Nephron progenitor cell (in vitro differentiated cells): ENCODE measurements around the gene MAU2.

Source experiments
- DNase-seq: peaks from one replicate; pipeline ENCODE4 v3.0.0; 2021
- H3K27ac Mint-ChIP-seq: 2 replicates; pipeline ENCODE4 v1.8.0; 2021; ENCODE audit warnings: mild to moderate bottlenecking, moderate library complexity, mixed read lengths
- H3K27me3 Mint-ChIP-seq: 2 replicates; pipeline ENCODE4 v1.8.0; 2021; ENCODE audit warnings: mild to moderate bottlenecking, low read depth, mixed read lengths; ENCODE audit not compliant: poor library complexity
- H3K36me3 Mint-ChIP-seq: 2 replicates; pipeline ENCODE4 v1.8.0; 2021; ENCODE audit warnings: low read depth, mixed read lengths
- H3K4me1 Mint-ChIP-seq: 2 replicates; pipeline ENCODE4 v1.8.0; 2021; ENCODE audit warnings: mixed read lengths
- H3K4me3 Mint-ChIP-seq: 2 replicates; pipeline ENCODE4 v1.8.0; 2021; ENCODE audit warnings: mild to moderate bottlenecking, moderate library complexity, mixed read lengths
- H3K9me3 Mint-ChIP-seq: 2 replicates; pipeline ENCODE4 v1.8.0; 2021; ENCODE audit warnings: mild to moderate bottlenecking, moderate library complexity, mixed read lengths
- TF ChIP-seq, protein P1 (sequence below): fragments of 200-600 bp; sonication (generic); IDR thresholded peaks from 2 replicates; pipeline ENCODE4 v1.5.0; 2021; ENCODE audit warnings: antibody characterized with exemption

Gene MAU2

DNA sequence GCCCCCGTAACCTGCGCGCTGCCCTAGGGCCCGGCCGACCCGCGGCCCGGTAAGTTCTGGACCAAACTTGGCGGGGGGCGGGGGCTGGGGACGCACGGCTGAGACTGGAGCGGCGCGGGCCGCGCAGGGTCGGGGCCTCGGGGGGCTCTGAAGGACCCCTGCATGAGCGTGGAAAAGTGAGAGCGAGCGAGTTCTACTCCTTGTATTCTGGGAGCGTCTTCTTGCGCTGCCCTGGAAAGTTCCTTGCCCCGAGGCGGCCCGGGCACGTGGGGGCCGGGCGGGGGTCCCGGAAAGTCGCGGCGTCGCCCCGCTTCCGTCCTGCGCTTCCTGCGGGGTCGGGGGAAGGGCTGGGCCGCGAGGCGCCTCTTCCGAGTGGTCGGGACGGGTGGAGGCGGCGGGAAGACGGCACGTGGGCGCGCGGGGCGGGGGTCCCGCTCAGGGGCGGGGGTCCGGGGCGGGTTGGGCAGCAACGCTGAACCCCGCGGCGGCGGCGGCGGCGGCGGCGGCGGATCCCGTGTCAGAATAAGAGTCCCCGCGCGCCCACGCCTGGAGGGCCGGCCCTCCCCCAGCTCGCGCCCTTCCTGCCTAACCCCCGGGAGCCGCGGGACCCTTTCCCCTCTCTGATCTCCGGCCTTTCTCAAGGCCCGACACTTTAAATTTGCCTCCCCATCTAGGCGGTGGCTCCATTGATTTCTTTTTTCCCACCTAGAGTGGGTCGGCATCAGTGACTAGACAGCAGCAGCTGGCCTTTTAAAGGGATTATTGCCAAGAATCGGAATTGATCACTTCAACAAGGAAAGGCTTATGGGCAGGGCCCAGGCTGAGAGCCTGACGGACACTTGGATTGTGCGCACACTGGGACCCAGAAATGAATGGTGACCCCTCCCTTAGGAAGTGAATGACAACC lies 85.6 kb downstream of the MAU2 start:
- H3K27me3 Mint-ChIP-seq, result peaks cover 7% of the 10 kb centered on the region
- peak overlapping the region; percentile 97 for H3K4me3 Mint-ChIP-seq
- peaks cover 74% of the 10 kb centered on the region for H3K4me1 Mint-ChIP-seq
- H3K27ac Mint-ChIP-seq, result peak overlapping the region; percentile 96
- DNase-seq, result peak; percentile 76
- peaks cover 3% of the 10 kb centered on the region for H3K36me3 Mint-ChIP-seq
- no peaks in the 10 kb centered on the region for H3K9me3 Mint-ChIP-seq
- TF ChIP-seq, protein P1, sequence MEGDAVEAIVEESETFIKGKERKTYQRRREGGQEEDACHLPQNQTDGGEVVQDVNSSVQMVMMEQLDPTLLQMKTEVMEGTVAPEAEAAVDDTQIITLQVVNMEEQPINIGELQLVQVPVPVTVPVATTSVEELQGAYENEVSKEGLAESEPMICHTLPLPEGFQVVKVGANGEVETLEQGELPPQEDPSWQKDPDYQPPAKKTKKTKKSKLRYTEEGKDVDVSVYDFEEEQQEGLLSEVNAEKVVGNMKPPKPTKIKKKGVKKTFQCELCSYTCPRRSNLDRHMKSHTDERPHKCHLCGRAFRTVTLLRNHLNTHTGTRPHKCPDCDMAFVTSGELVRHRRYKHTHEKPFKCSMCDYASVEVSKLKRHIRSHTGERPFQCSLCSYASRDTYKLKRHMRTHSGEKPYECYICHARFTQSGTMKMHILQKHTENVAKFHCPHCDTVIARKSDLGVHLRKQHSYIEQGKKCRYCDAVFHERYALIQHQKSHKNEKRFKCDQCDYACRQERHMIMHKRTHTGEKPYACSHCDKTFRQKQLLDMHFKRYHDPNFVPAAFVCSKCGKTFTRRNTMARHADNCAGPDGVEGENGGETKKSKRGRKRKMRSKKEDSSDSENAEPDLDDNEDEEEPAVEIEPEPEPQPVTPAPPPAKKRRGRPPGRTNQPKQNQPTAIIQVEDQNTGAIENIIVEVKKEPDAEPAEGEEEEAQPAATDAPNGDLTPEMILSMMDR, result no peak

DNA sequence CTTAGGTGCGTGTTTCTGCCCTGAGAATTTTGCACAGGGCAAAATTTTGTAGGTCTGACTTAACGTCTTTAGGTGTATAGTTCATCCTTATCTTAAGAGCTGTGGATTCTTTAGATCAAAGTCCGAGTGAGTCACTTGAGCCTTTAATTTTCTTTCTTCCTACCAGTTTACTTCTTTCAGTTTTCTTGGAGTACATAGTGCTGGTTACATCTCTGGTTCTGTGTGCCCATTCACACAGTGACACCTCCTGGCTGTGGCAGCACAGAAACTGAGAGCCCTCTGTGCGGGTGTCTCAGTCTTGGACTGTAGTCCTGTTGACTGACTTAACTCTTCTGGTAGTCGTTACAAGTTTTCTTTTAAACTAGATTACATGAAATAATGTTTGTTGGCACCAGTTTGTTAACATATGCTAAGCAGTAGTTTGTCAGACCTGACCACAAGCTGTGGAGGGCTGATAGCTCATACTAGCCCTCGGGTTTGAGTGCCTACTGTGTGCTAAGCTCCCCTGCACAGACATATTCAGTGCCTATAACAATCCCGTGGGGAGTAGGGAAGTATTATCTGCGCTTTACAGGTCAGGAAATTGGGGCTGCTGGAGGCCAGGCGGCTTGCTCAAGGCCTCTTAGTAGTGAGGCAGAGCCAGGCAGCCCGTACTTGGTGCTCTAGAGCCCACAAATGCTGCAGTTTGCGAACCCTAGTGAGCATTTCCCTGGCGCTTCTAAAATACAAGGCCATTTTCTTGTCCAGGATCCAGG lies 86.4 kb downstream of the MAU2 start:
- Mint-ChIP-seq H3K27ac (peak overlapping the region; percentile 95), H3K36me3 (peaks cover 7% of the 10 kb centered on the region), H3K4me1 (peaks cover 76% of the 10 kb centered on the region), H3K4me3 (peak overlapping the region; percentile 97), H3K27me3 (peaks cover 7% of the 10 kb centered on the region), H3K9me3 (no peaks in the 10 kb centered on the region)
- TF ChIP-seq, protein P1, result no peak
- DNase-seq, result no peak

DNA sequence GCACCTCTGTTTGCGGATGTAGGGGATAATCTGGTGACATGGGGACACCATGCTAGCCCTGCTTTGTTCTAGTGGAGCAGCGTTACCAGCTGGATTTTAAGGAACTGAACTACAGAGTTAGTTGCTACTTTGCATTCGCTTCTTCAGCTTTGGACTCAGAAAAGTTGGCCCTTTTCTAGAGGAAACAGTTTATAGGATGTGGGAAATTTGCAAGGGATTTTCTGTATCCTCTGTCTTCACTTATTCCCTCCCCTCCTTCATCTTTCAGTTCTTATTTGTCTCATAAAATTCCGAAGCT lies 87.0 kb downstream of the MAU2 start:
- Mint-ChIP-seq H3K4me1 (peaks cover 76% of the 10 kb centered on the region), H3K4me3 (peak overlapping the region; percentile 97), H3K9me3 (no peaks in the 10 kb centered on the region), H3K27ac (peak overlapping the region; percentile 95), H3K27me3 (peaks cover 7% of the 10 kb centered on the region), H3K36me3 (peaks cover 10% of the 10 kb centered on the region)
- DNase-seq, result no peak
- TF ChIP-seq, protein P1, result no peak
